PC-3 (cell line): Measurements from ENCODE around the gene AP4B1. TPM values are rescaled to one million over a fixed set of nuclear protein-coding genes. Genes with fewer than 3 reads are reported as not detected.

ENCODE experiments used
- ATAC-seq: fragments of 200-7000 bp; cut with Tn5 transposase; 2 replicates; pipeline ENCODE4 v1.9.1; 2020; ENCODE audit warnings: mild to moderate bottlenecking, moderate library complexity
- BruUV-seq: library from RNA; stranded (reverse); fragments of 400-500 nt; replicated peaks from 2 replicates; lab custom pipeline; 2021; lab: Mats Ljungman, UMichigan
- CTCF ChIA-PET: fragments of 300-600 bp; sonication (Branson Sonifier 250); formaldehyde crosslinking; loops from one replicate; lab custom pipeline; 2022; ENCODE audit warnings: antibody characterized with exemption; lab: Charles Lee
- POLR2A ChIA-PET: fragments of 300-600 bp; sonication (Branson Sonifier 250); formaldehyde crosslinking; loops from one replicate; lab custom pipeline; 2022; ENCODE audit warnings: antibody characterized with exemption; ENCODE audit not compliant: unreplicated experiment; lab: Charles Lee
- DNase-seq: peaks from one replicate; pipeline ENCODE4 v3.0.0-alpha.2; 2015
- H2AFZ ChIP-seq: fragments of 300-600 bp; sonication (generic); 2 replicates; pipeline ENCODE4 v1.6.0; 2016; ENCODE audit warnings: antibody characterized with exemption, low read length
- H3F3A ChIP-seq: fragments of 300-600 bp; sonication (generic); one replicate; pipeline ENCODE4 v1.6.0; 2017; ENCODE audit warnings: antibody characterized with exemption, low read length, control low read depth, mild to moderate bottlenecking; ENCODE audit not compliant: unreplicated experiment
- H3K27ac ChIP-seq: fragments of 300-600 bp; sonication (generic); 2 replicates; pipeline ENCODE4 v1.5.1; 2016; ENCODE audit warnings: mild to moderate bottlenecking, low read length
- H3K27me3 ChIP-seq: fragments of 300-600 bp; sonication (generic); 2 replicates; pipeline ENCODE4 v1.6.1; 2016; ENCODE audit warnings: low read length, mixed read lengths
- H3K36me3 ChIP-seq: fragments of 300-600 bp; sonication (generic); 2 replicates; pipeline ENCODE4 v1.6.1; 2016; ENCODE audit warnings: low read depth, mixed run types, low read length, mixed read lengths
- H3K4me1 ChIP-seq: fragments of 300-600 bp; sonication (generic); 2 replicates; pipeline ENCODE4 v1.5.1; 2016; ENCODE audit warnings: low read length; ENCODE audit not compliant: insufficient read depth
- H3K4me2 ChIP-seq: fragments of 300-600 bp; sonication (generic); 2 replicates; pipeline ENCODE4 v1.6.0; 2016; ENCODE audit warnings: low read length
- H3K4me3 ChIP-seq: fragments of 300-600 bp; sonication (generic); 2 replicates; pipeline ENCODE4 v1.5.1; 2016; ENCODE audit warnings: mild to moderate bottlenecking, low read length, mixed read lengths
- H3K79me2 ChIP-seq: fragments of 300-600 bp; sonication (generic); 2 replicates; pipeline ENCODE4 v1.6.1; 2017; ENCODE audit warnings: low read length, mixed read lengths
- H3K9ac ChIP-seq: fragments of 300-600 bp; sonication (generic); 2 replicates; pipeline ENCODE4 v1.6.0; 2016; ENCODE audit warnings: mild to moderate bottlenecking, low read length
- H3K9me2 ChIP-seq: fragments of 300-600 bp; sonication (generic); replicated peaks from 2 replicates; pipeline ENCODE4 v1.6.1; 2016; ENCODE audit warnings: mixed run types, low read length, mixed read lengths
- H3K9me3 ChIP-seq: fragments of 300-600 bp; sonication (generic); 2 replicates; pipeline ENCODE4 v1.6.1; 2016; ENCODE audit warnings: low read length, mixed read lengths
- H4K20me1 ChIP-seq: fragments of 300-600 bp; sonication (generic); 2 replicates; pipeline ENCODE4 v1.6.1; 2016; ENCODE audit warnings: low read length, mixed read lengths
- EZH2 ChIP-seq: fragments of 300-600 bp; sonication (generic); IDR thresholded peaks from one replicate; pipeline ENCODE4 v1.6.1; 2017; ENCODE audit warnings: antibody characterized with exemption, mild to moderate bottlenecking, low read length; ENCODE audit not compliant: unreplicated experiment
- EZH2phosphoT487 ChIP-seq: fragments of 300-600 bp; sonication (generic); IDR thresholded peaks from 2 replicates; pipeline ENCODE4 v1.6.1; 2018; ENCODE audit warnings: mild to moderate bottlenecking, antibody characterized with exemption, low read length, borderline replicate concordance
- intact Hi-C: fragments of 100-400 bp; cut with micrococcal nuclease; formaldehyde crosslinking; loops from 2 replicates; pipeline ENCODE4 v1.9.0; 2023
- total RNA-seq: library from RNA; depleted of rRNA; stranded (reverse); fragments of >200 nt; gene quantifications from 2 replicates; pipeline ENCODE4 v1.2.3, GENCODE V29; 2014; rRNA removed
- TF ChIP-seq, protein P1 (sequence below): fragments of 300-600 bp; sonication (generic); conservative IDR thresholded peaks from 2 replicates; pipeline ENCODE4 v1.5.1; 2017; ENCODE audit warnings: antibody characterized with exemption, low read depth, mild to moderate bottlenecking, low read length

Gene AP4B1
- total RNA-seq, 1 experiment from 2014 or later, result 15.5 TPM

DNA sequence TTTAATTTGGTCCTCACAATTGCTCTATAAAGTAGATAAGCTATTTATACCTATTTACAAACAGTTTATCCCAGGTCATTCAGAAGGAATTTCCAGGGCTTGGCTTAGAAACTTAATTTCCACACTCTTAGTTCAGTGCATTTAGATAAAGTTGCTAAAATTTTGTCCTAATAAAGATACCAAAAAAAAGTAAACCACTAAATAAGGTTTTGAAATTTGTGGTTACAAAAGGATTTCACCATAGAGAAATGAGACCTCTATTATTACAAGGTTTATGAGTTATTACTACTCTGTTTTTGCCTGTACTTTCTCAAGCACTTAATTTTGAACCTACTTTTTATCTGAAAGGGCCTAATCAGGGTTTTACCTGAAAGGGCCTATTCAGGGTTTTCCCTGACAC is 55.5 kb downstream of the AP4B1 start:
- BruUV-seq, result no TSS peak
- Histone ChIP-seq H3K9ac (no peak overlapping the region), H3K9me3 (no peaks in the 10 kb centered on the region), H3K4me3 (no peak overlapping the region), H3K9me2 (no peaks in the 10 kb centered on the region), H3K4me1 (no peaks in the 10 kb centered on the region), H3F3A (no peaks in the 10 kb centered on the region), H3K79me2 (no peaks in the 10 kb centered on the region), H2AFZ (no peak overlapping the region), H3K4me2 (no peak overlapping the region), H4K20me1 (no peaks in the 10 kb centered on the region), H3K36me3 (no peaks in the 10 kb centered on the region), H3K27me3 (no peaks in the 10 kb centered on the region), H3K27ac (no peak overlapping the region)
- intact Hi-C loops, result no loop called here
- ATAC-seq, result no peak
- CTCF ChIA-PET, result interaction anchor here (0.5 kb wide), 1 partner anchor 113 kb away, joined by 3 read pairs; no protein-coding TSS in a partner anchor
- DNase-seq, result no peak
- POLR2A ChIA-PET, result no interaction called here
- TF ChIP-seq, protein P1, sequence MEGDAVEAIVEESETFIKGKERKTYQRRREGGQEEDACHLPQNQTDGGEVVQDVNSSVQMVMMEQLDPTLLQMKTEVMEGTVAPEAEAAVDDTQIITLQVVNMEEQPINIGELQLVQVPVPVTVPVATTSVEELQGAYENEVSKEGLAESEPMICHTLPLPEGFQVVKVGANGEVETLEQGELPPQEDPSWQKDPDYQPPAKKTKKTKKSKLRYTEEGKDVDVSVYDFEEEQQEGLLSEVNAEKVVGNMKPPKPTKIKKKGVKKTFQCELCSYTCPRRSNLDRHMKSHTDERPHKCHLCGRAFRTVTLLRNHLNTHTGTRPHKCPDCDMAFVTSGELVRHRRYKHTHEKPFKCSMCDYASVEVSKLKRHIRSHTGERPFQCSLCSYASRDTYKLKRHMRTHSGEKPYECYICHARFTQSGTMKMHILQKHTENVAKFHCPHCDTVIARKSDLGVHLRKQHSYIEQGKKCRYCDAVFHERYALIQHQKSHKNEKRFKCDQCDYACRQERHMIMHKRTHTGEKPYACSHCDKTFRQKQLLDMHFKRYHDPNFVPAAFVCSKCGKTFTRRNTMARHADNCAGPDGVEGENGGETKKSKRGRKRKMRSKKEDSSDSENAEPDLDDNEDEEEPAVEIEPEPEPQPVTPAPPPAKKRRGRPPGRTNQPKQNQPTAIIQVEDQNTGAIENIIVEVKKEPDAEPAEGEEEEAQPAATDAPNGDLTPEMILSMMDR, result no peak

DNA sequence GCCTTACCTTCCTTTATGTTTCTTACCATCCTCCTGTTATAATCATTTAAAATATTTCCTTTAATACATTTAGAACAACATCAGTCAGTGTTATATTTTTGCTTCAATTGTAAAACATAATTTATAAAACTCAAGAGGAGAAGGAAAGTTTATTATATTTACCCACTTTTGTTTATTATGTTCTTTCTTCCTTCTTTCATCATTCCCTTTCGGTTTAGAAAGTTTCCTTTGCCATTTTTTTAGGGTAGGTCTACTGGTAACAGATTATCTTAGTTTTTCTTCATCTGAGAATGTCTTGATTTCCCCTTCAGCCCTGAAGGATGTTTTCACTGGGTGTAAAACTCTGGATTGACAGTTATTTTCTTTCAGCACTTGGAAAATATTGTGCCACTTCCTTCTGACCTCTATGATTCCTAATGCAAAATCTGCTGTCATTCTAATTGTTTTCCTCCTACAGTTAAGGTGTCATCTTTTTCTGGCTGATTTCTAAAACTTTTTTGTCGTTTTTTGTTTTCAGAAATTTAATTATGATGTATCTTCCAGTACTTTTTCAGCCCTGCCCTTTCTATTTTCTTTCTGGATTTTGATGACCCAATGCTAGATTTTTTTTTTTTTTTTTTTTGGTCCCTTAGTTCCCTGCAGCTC is 58.1 kb downstream of the AP4B1 start:
- no peak for ATAC-seq
- CTCF ChIA-PET, result no interaction called here
- Histone ChIP-seq H3K9me3 (no peaks in the 10 kb centered on the region), H3K4me2 (no peak overlapping the region), H3F3A (no peaks in the 10 kb centered on the region), H3K9ac (no peak overlapping the region), H3K4me3 (no peak overlapping the region), H3K4me1 (no peaks in the 10 kb centered on the region), H3K9me2 (no peaks in the 10 kb centered on the region), H3K27me3 (no peaks in the 10 kb centered on the region), H3K79me2 (no peaks in the 10 kb centered on the region), H4K20me1 (no peaks in the 10 kb centered on the region), H3K36me3 (no peaks in the 10 kb centered on the region), H3K27ac (no peak overlapping the region), H2AFZ (no peak overlapping the region)
- TF ChIP-seq, protein P1, result no peak
- TF ChIP-seq EZH2phosphoT487, result no peak
- no peak for TF ChIP-seq EZH2
- intact Hi-C loops, result no loop called here
- DNase-seq, result no peak
- POLR2A ChIA-PET, result no interaction called here
- BruUV-seq, result no TSS peak

Other genes starting within 250 kb of the AP4B1 start
- gene PHTF1, start 145.3 kb downstream of the AP4B1 start, total RNA-seq, result 23.4 and 27.3 TPM in 2 replicates
- gene RSBN1, start 92.3 kb downstream of the AP4B1 start, total RNA-seq, result 8.4 and 11.7 TPM in 2 replicates
- 0.04 and 0.17 TPM in 2 replicates for gene PTPN22, start 33.1 kb downstream of the AP4B1 start, total RNA-seq
- 0.29 TPM in 1 of 2 replicates, not detected in the other for gene BCL2L15, start 17.2 kb downstream of the AP4B1 start, total RNA-seq
- gene DCLRE1B, start 527 bp upstream of the AP4B1 start, total RNA-seq, result 12.6 and 13.2 TPM in 2 replicates
- 18.7 and 19.9 TPM in 2 replicates for gene HIPK1, start 24.5 kb upstream of the AP4B1 start, total RNA-seq
- 7.0 TPM in 2 replicates for gene OLFML3, start 74.7 kb upstream of the AP4B1 start, total RNA-seq
- not detected in 2 replicates for gene SYT6, start 249.1 kb upstream of the AP4B1 start, total RNA-seq